A673 (cell line): ENCODE data around the gene NEU4.

ENCODE experiments used
- CTCF ChIP-seq: fragments of 300-800, 200-600 bp; sonication (generic); conservative IDR thresholded peaks from 2 replicates; pipeline ENCODE4 v1.5.1; 2017; ENCODE audit warnings: low read depth, mild to moderate bottlenecking, antibody characterized with exemption, low read length, moderate library complexity, mixed read lengths
- EZH2 ChIP-seq: fragments of 200-600 bp; sonication (generic); IDR thresholded peaks from 2 replicates; pipeline ENCODE4 v1.6.1; 2017; ENCODE audit warnings: borderline replicate concordance, low read depth, mild to moderate bottlenecking, mixed read lengths, antibody characterized with exemption, low read length; ENCODE audit not compliant: poor library complexity, severe bottlenecking

DNA sequence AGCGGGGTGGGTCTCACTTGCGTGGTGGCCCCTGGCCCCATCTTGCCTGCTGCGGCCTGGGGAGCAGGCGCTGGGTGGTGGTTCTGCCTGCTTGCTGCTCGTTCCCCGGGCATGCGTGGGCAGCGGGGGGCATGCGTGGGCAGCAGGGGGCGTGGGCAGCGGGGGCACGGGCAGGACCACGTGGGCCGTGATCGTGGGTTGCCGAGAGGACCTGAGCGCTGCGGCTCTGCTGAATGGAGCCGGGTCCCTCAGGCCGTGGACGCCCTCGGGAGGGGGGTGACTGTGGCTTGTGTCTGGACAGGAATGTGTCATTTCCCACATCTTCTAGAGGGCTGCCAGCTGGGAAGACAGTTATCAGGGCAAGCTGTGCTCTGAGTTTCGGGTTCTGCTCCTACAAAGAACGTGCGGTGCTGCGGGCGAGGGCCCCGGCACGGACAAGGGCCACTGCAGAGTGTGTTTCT lies 40.7 kb upstream of the NEU4 start:
- no peak for TF ChIP-seq CTCF
- no peak for TF ChIP-seq EZH2
